Ishikawa (cell line): Measurements from ENCODE around the gene RPRM.
A peak's percentile ranks its signal among the peaks of the same experiment; 100 is the strongest.

ENCODE experiments used
- CEBPB ChIP-seq: IDR thresholded peaks from 2 replicates; pipeline ENCODE4 v1.6.1; 2012
- CREB1 ChIP-seq: IDR thresholded peaks from 2 replicates; pipeline ENCODE4 v1.6.1; 2012; ENCODE audit warnings: low read depth
- EGR1 ChIP-seq: IDR thresholded peaks from 2 replicates; pipeline ENCODE4 v1.6.1; 2012
- EP300 ChIP-seq: IDR thresholded peaks from 2 replicates; pipeline ENCODE4 v1.6.1; 2012; ENCODE audit warnings: borderline replicate concordance
- FOXM1 ChIP-seq: IDR thresholded peaks from 2 replicates; pipeline ENCODE4 v1.6.1; 2012; ENCODE audit warnings: low read depth, borderline replicate concordance
- NFIC ChIP-seq: IDR thresholded peaks from 2 replicates; pipeline ENCODE4 v1.6.1; 2012
- RAD21 ChIP-seq: IDR thresholded peaks from 2 replicates; pipeline ENCODE4 v1.6.1; 2012; ENCODE audit warnings: low read depth
- TAF1 ChIP-seq: IDR thresholded peaks from 2 replicates; pipeline ENCODE4 v1.6.1; 2012; ENCODE audit warnings: low read depth, mild to moderate bottlenecking
- TCF12 ChIP-seq: IDR thresholded peaks from 2 replicates; pipeline ENCODE4 v1.6.1; 2012; ENCODE audit warnings: low read depth
- TEAD4 ChIP-seq: IDR thresholded peaks from 2 replicates; pipeline ENCODE4 v1.6.1; 2012
- YY1 ChIP-seq: IDR thresholded peaks from 2 replicates; pipeline ENCODE4 v1.6.1; 2012; ENCODE audit warnings: low read depth
- ZBTB7A ChIP-seq: IDR thresholded peaks from 2 replicates; pipeline ENCODE4 v1.6.1; 2012; ENCODE audit warnings: low read depth
- TF ChIP-seq, protein P1 (sequence below): IDR thresholded peaks from 2 replicates; pipeline ENCODE4 v1.6.1; 2012; ENCODE audit warnings: low read depth, mild to moderate bottlenecking
- TF ChIP-seq, protein P2 (sequence below): IDR thresholded peaks from 2 replicates; pipeline ENCODE4 v1.6.1; 2012
- TF ChIP-seq, protein P3 (sequence below): IDR thresholded peaks from 2 replicates; pipeline ENCODE4 v1.6.1; 2012

Gene RPRM

DNA sequence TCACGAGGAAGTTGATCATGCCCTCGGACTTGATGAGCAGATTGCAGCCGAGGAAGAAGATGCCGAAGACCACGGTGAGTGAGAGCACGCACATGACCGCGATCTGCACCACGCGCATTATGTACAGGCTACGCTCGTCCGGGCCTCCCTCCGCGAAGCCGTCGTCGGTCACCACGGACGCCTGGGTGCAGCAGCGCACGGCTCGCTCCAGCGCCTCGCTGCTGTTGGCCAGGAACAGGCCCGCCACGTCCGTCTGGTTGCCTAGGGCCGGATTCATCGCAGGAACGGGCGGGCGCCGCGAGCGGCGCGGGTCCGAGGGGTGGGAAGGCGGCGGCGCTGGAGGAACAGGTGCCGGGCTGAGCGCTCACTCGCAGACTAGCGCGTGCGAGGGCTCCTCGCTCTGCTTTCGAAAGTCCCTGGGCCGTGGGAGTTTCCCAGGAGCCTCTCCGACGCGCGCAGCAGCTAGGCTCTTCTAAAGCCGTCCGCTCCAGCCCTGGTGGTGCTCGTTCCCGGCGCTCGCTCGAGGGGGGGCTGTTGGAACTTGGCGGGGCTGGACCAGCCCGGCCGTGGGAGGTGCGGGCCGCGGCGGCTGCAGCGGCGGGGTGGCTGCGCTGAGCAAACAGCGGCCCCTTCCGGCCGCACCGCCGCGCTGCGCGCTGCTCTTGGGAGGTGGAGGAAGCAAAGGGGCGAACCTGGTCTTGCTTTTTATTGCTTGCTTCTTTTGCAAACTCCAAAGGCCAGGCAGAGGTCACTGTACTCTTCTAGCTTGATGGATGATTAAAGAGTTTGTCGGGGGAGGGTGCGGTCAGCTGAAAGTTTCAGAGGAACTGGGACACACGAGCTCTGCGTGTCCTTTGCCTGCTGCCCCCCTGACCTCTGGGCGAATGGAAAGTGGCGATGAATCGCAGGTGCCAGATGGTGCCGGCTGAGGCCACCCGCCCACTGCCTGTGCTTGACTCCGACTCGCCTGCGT lies at the start of gene RPRM:
TSS of gene RPRM (minus strand) at position 474 of the 973 bp plus-strand sequence. CDS start at position 277, 197 bp downstream.
- TF ChIP-seq YY1 (no peak), RAD21 (peak; percentile 84), TCF12 (0 out of 2 replicates have a peak, but pooled peaks have one; percentile 9)
- TF ChIP-seq, protein P1, sequence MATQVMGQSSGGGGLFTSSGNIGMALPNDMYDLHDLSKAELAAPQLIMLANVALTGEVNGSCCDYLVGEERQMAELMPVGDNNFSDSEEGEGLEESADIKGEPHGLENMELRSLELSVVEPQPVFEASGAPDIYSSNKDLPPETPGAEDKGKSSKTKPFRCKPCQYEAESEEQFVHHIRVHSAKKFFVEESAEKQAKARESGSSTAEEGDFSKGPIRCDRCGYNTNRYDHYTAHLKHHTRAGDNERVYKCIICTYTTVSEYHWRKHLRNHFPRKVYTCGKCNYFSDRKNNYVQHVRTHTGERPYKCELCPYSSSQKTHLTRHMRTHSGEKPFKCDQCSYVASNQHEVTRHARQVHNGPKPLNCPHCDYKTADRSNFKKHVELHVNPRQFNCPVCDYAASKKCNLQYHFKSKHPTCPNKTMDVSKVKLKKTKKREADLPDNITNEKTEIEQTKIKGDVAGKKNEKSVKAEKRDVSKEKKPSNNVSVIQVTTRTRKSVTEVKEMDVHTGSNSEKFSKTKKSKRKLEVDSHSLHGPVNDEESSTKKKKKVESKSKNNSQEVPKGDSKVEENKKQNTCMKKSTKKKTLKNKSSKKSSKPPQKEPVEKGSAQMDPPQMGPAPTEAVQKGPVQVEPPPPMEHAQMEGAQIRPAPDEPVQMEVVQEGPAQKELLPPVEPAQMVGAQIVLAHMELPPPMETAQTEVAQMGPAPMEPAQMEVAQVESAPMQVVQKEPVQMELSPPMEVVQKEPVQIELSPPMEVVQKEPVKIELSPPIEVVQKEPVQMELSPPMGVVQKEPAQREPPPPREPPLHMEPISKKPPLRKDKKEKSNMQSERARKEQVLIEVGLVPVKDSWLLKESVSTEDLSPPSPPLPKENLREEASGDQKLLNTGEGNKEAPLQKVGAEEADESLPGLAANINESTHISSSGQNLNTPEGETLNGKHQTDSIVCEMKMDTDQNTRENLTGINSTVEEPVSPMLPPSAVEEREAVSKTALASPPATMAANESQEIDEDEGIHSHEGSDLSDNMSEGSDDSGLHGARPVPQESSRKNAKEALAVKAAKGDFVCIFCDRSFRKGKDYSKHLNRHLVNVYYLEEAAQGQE, result no peak
- TF ChIP-seq, protein P2, sequence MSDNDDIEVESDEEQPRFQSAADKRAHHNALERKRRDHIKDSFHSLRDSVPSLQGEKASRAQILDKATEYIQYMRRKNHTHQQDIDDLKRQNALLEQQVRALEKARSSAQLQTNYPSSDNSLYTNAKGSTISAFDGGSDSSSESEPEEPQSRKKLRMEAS, result peak; percentile 75

DNA sequence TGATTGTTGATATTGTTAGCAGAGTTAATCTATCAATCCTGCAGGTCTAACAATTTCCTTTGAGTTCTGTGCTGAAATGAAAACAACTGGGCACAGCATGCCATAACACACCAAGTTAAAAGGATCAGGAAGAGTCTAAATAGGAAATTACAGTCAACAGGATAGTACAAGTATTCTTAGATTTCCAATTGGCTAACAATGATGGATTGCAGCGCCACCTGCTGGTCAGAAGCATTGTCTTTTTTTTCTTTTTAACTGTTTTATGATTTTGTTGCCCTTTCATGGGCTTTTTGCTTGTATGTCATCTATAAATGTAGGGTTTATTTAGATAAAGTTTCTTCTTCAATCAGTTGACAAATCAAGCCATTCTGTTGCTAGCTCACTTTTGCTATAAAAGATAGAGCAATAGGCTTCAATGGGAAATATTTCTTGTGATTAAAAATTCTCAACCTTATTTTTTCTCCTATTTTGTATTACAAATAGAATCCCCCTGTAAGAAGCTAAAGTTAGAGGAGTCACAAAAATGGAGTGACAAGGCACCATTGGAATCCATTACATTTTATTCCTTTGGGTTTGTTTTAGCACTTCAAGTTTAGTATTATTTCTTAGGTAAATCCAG lies 40.8 kb upstream of the RPRM start:
- TF ChIP-seq ZBTB7A (no peak), RAD21 (peak; percentile 80)

DNA sequence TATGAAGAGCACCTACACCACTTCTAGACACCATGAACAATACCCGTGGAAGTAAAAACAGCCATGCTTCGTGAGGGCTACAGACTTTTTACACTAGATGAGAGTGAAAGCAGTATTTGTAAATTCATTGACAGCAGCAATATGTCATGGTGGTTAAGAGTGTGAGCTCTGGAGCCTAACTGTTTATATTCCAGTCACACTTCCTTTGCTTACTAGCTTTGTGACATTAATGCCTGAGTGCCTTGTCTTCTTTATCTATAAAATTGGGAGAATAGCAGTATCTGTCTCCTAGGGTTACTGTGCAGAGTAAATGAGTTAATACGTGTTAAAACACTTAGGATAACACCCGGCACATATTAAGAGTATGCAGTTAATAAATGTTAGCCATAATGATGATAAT lies 33.8 kb upstream of the RPRM start:
- TF ChIP-seq NFIC (no peak), EGR1 (no peak)

DNA sequence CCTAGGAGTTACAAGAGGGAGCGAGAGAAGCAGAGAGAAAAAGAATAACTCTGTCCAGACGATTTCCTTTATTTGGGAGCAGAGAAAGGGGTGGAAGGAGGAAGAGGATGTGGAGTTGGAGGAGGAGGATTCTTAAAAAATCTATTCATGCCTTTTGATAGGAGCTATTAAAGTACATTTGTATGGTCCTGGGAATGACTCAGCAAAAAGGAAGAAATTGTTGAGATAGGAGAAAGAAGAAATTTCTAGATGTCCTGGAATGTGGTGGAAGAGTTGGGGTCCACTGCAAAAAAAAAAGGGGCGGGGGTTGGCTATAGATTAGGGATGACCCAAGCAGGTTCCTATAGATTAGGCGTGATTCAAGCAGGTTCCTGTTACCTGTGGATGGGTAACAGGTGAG lies 32.4 kb upstream of the RPRM start:
- TF ChIP-seq TEAD4, result no peak
- no peak for TF ChIP-seq FOXM1
- TF ChIP-seq NFIC, result no peak
- TF ChIP-seq, protein P2, result no peak
- TF ChIP-seq EP300, result no peak
- no peak for TF ChIP-seq CEBPB
- TF ChIP-seq ZBTB7A, result no peak
- no peak for TF ChIP-seq YY1
- no peak for TF ChIP-seq RAD21
- TF ChIP-seq CREB1, result no peak
- no peak for TF ChIP-seq TAF1
- TF ChIP-seq, protein P1, result no peak
- TF ChIP-seq TCF12, result no peak
- TF ChIP-seq, protein P3, sequence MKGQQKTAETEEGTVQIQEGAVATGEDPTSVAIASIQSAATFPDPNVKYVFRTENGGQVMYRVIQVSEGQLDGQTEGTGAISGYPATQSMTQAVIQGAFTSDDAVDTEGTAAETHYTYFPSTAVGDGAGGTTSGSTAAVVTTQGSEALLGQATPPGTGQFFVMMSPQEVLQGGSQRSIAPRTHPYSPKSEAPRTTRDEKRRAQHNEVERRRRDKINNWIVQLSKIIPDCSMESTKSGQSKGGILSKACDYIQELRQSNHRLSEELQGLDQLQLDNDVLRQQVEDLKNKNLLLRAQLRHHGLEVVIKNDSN, result no peak
- TF ChIP-seq EGR1, result no peak

DNA sequence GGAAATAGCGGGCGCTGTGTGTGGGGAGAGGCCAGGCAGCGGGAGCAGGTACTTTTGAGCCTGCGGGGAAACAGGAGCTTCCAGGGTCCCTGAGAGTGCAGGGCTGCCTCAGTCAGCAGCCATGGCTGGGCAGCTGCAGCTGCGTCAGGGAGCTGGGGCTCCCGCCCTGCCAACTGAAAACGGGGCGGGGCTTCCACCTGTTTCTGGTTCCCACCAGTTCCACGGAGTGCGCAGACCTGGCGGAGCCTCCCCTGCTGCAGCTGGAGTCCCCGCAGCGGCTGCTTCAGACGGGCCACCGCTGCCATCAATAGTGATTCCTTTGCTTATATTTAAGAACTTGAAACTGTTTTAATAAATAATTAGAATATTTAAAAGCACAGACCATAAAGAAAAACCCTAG lies 30.6 kb upstream of the RPRM start:
- no peak for TF ChIP-seq RAD21
- TF ChIP-seq, protein P3, result no peak
- TF ChIP-seq TCF12, result no peak
- no peak for TF ChIP-seq TEAD4
- TF ChIP-seq ZBTB7A, result no peak
- TF ChIP-seq CREB1, result no peak
- TF ChIP-seq, protein P2, result no peak
- no peak for TF ChIP-seq NFIC
- TF ChIP-seq EGR1, result no peak
- no peak for TF ChIP-seq CEBPB
- TF ChIP-seq, protein P1, result no peak
